Stomach (tissue), 4 donors: ENCODE results near the gene AP1G1.

ENCODE experiments used
- CTCF ChIP-seq, 7 experiments: fragments of 450-650 bp in 4 of 7; fragments of 200-600 bp in 3 of 7; sonication (generic) in 3 of 7; IDR thresholded peaks; one replicate each; pipeline ENCODE4 v1.5.1; 2016 to 2019; ENCODE audit warnings: antibody characterized with exemption in 7 of 7, control low read depth in 2 of 7, mild to moderate bottlenecking in 1 of 7
- EP300 ChIP-seq: sonication (generic); formaldehyde crosslinking; IDR thresholded peaks from one replicate; pipeline ENCODE4 v1.6.1; 2017; ENCODE audit warnings: antibody characterized with exemption
- POLR2A ChIP-seq, 4 donors: fragments of 450-650 bp; IDR thresholded peaks; one replicate each; pipeline ENCODE4 v1.6.1; 2016; ENCODE audit warnings: antibody characterized with exemption in 4 of 4, control low read depth in 2 of 4, mild to moderate bottlenecking in 1 of 4, moderate library complexity in 1 of 4
- POLR2AphosphoS5 ChIP-seq, 3 donors: sonication (generic); formaldehyde crosslinking; IDR thresholded peaks; one replicate each; pipeline ENCODE4 v1.6.1; 2016; ENCODE audit warnings: antibody characterized with exemption in 3 of 3

- TF ChIP-seq POLR2A (IDR thresholded peaks at IDR 0.05) (no peak), EP300 (no peak), CTCF (IDR thresholded peaks at IDR 0.05) (no peak), POLR2AphosphoS5 (IDR thresholded peaks at IDR 0.05) (no peak)
Observed at GRCh38 chr16:71706046-71706445, 102.6 kb downstream of the AP1G1 start.
